Esophagus muscularis mucosa (tissue), 4 donors: ENCODE results near the gene ZRANB3.

Source experiments
- EP300 ChIP-seq: sonication (generic); formaldehyde crosslinking; IDR thresholded peaks from one replicate; pipeline ENCODE4 v1.6.1; 2017; ENCODE audit warnings: antibody characterized with exemption
- POLR2A ChIP-seq: fragments of 450-650 bp; IDR thresholded peaks from one replicate; pipeline ENCODE4 v1.6.1; 2017; ENCODE audit warnings: antibody characterized with exemption, moderate library complexity, mild to moderate bottlenecking, low read depth
- POLR2AphosphoS5 ChIP-seq, 2 donors: sonication (generic); formaldehyde crosslinking; IDR thresholded peaks; one replicate each; pipeline ENCODE4 v1.6.1; 2017; ENCODE audit warnings: antibody characterized with exemption in 2 of 2
- TF ChIP-seq, protein P1 (sequence below), 3 experiments: fragments of 200-600 bp in 2 of 3; fragments of 450-650 bp in 1 of 3; sonication (generic) in 2 of 3; IDR thresholded peaks; one replicate each; pipeline ENCODE4 v1.5.1; 2017 to 2019; ENCODE audit warnings: antibody characterized with exemption in 3 of 3, mild to moderate bottlenecking in 2 of 3, moderate library complexity in 1 of 3

GRCh38 chr2:135490376-135490775 is 40.6 kb downstream of the ZRANB3 start:
- TF ChIP-seq, protein P1, sequence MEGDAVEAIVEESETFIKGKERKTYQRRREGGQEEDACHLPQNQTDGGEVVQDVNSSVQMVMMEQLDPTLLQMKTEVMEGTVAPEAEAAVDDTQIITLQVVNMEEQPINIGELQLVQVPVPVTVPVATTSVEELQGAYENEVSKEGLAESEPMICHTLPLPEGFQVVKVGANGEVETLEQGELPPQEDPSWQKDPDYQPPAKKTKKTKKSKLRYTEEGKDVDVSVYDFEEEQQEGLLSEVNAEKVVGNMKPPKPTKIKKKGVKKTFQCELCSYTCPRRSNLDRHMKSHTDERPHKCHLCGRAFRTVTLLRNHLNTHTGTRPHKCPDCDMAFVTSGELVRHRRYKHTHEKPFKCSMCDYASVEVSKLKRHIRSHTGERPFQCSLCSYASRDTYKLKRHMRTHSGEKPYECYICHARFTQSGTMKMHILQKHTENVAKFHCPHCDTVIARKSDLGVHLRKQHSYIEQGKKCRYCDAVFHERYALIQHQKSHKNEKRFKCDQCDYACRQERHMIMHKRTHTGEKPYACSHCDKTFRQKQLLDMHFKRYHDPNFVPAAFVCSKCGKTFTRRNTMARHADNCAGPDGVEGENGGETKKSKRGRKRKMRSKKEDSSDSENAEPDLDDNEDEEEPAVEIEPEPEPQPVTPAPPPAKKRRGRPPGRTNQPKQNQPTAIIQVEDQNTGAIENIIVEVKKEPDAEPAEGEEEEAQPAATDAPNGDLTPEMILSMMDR (IDR thresholded peaks at IDR 0.05): no peak
- TF ChIP-seq POLR2A: no peak
- TF ChIP-seq POLR2AphosphoS5 (IDR thresholded peaks at IDR 0.05): no peak
- no peak for TF ChIP-seq EP300
